H1 (cell line): ENCODE data around the gene ZNF212. TPM values are rescaled to one million over a fixed set of nuclear protein-coding genes. Genes with fewer than 3 reads are reported as not detected.

Experiments
- ATF2 ChIP-seq: IDR thresholded peaks from 2 replicates; pipeline ENCODE4 v1.6.1; 2012; ENCODE audit warnings: low read length, inconsistent platforms
- BRCA1 ChIP-seq: IDR thresholded peaks from 2 replicates; pipeline ENCODE4 v1.6.1; 2012; ENCODE audit warnings: low read depth, low read length, improper control_type of control experiment
- CEBPB ChIP-seq: IDR thresholded peaks from 2 replicates; pipeline ENCODE4 v1.6.1; 2012; ENCODE audit warnings: low read depth, low read length
- CHD2 ChIP-seq: IDR thresholded peaks from 2 replicates; pipeline ENCODE4 v1.6.1; 2012; ENCODE audit warnings: low read length, improper control_type of control experiment
- EP300 ChIP-seq, 2 experiments: IDR thresholded peaks; 1 replicate in 1 of 2; 2 replicates in 1 of 2; pipeline ENCODE4 v1.6.1; 2011 to 2012; ENCODE audit warnings: low read depth in 2 of 2, low read length in 2 of 2, mild to moderate bottlenecking in 2 of 2, borderline replicate concordance in 1 of 2, inconsistent platforms in 1 of 2, moderate library complexity in 1 of 2
- EZH2 ChIP-seq: fragments of 200-600 bp; sonication (generic); IDR thresholded peaks from 2 replicates; pipeline ENCODE4 v1.7.1; 2012; ENCODE audit warnings: low read depth, mild to moderate bottlenecking, moderate library complexity, low read length, inconsistent platforms; ENCODE audit not compliant: severe bottlenecking
- HDAC2 ChIP-seq, 2 experiments: fragments of 300-600 bp in 1 of 2; sonication (generic) in 1 of 2; IDR thresholded peaks; 2 replicates each; pipeline ENCODE4 v1.6.1; 2011 to 2012; ENCODE audit warnings: low read depth in 2 of 2, low read length in 2 of 2, mild to moderate bottlenecking in 2 of 2, moderate library complexity in 2 of 2, borderline replicate concordance in 1 of 2, inconsistent platforms in 1 of 2
- HDAC6 ChIP-seq: IDR thresholded peaks from one replicate; pipeline ENCODE4 v1.7.1; 2012; ENCODE audit warnings: low read depth, mild to moderate bottlenecking, inconsistent platforms, low read length, moderate library complexity
- KDM1A ChIP-seq: fragments of 200-600, 300-600 bp; sonication (generic); IDR thresholded peaks from 2 replicates; pipeline ENCODE4 v1.7.1; 2016; ENCODE audit warnings: mild to moderate bottlenecking, low read length, borderline replicate concordance
- KDM5A ChIP-seq: fragments of 200-600 bp; IDR thresholded peaks from 2 replicates; pipeline ENCODE4 v1.7.1; 2012; ENCODE audit warnings: mild to moderate bottlenecking, low read length, inconsistent platforms, mixed read lengths
- MAFK ChIP-seq: IDR thresholded peaks from 2 replicates; pipeline ENCODE4 v1.6.1; 2012; ENCODE audit warnings: low read depth, mild to moderate bottlenecking, improper control_type of control experiment, low read length
- POLR2A ChIP-seq, 2 experiments: IDR thresholded peaks; 1 replicate in 1 of 2; 2 replicates in 1 of 2; pipeline ENCODE4 v1.6.1; 2011; ENCODE audit warnings: low read depth in 2 of 2, low read length in 2 of 2, mild to moderate bottlenecking in 2 of 2; ENCODE audit errors: control extremely low read depth in 1 of 2
- RAD21 ChIP-seq, 2 experiments: IDR thresholded peaks in 1 of 2; conservative IDR thresholded peaks in 1 of 2; 2 replicates each; pipeline ENCODE4 v1.6.1; 2011; ENCODE audit warnings: low read depth in 2 of 2, low read length in 2 of 2, improper control_type of control experiment in 1 of 2, inconsistent platforms in 1 of 2, mild to moderate bottlenecking in 1 of 2, moderate library complexity in 1 of 2
- RFX5 ChIP-seq: IDR thresholded peaks from 2 replicates; pipeline ENCODE4 v1.6.1; 2011; ENCODE audit warnings: low read depth, low read length, improper control_type of control experiment, borderline replicate concordance
- RXRA ChIP-seq: IDR thresholded peaks from 2 replicates; pipeline ENCODE4 v1.6.1; 2011; ENCODE audit warnings: low read depth, mild to moderate bottlenecking, low read length, moderate library complexity; ENCODE audit not compliant: insufficient read depth
- SAP30 ChIP-seq: fragments of 300-600 bp; sonication (generic); IDR thresholded peaks from 2 replicates; pipeline ENCODE4 v1.7.1; 2012; ENCODE audit warnings: low read length, moderate library complexity, mild to moderate bottlenecking, inconsistent platforms; ENCODE audit not compliant: insufficient read depth, insufficient replicate concordance
- SUZ12 ChIP-seq: fragments of 200-600 bp; sonication (generic); IDR thresholded peaks from 2 replicates; pipeline ENCODE4 v1.6.1; 2012; ENCODE audit warnings: mild to moderate bottlenecking, inconsistent platforms, low read length, moderate library complexity, mixed read lengths
- TAF1 ChIP-seq: IDR thresholded peaks from 2 replicates; pipeline ENCODE4 v1.6.1; 2011; ENCODE audit warnings: mild to moderate bottlenecking, low read depth, low read length
- TBP ChIP-seq: IDR thresholded peaks from 2 replicates; pipeline ENCODE4 v1.6.1; 2011; ENCODE audit warnings: low read depth, low read length, improper control_type of control experiment
- TEAD4 ChIP-seq: IDR thresholded peaks from 2 replicates; pipeline ENCODE4 v1.6.1; 2012; ENCODE audit warnings: low read depth, low read length, inconsistent platforms, mixed read lengths
- polyA plus RNA-seq, 7 experiments: library from polyadenylated mRNA; depleted of rRNA in 3 of 7; stranded (reverse) in 5 of 7; unstranded in 2 of 7; fragments of >200 nt in 5 of 7; fragments of 200-250 nt in 2 of 7; gene quantifications; 1 replicate in 5 of 7; 2 replicates in 1 of 7; 4 replicates in 1 of 7; pipeline versions ENCODE4 v1.2.1 to v1.2.3, GENCODE V29; 2011 to 2013; ENCODE audit warnings: missing spikeins in 2 of 7, mixed read lengths in 2 of 7
- total RNA-seq: library from RNA; stranded (reverse); fragmentation: NEBNext Ultra II Directional; extraction: Animal tissue kit (Norgen Biotek cat#: 25700); gene quantifications from 2 replicates; pipeline ENCODE4 v1.2.1, GENCODE V29; 2021

The ZNF212 gene
- total and polyA plus RNA-seq, 2 of the 8 experiments (the other 6 are each of a cell fraction or from before 2014, with no cell fraction given), result 6.7 to 19.3 TPM

- TF ChIP-seq TEAD4 (no peak; the same call in 1 of the 2 replicates), TAF1 (peak; percentile 82), SUZ12 (no peak; the same call in 1 of the 2 replicates), ATF2 (no peak), HDAC6 (no peak), CHD2 (no peak), TBP (peak; percentile 65; the same call in 1 of the 2 replicates), MAFK (no peak), KDM5A (no peak), RFX5 (no peak), SAP30 (no peak), KDM1A (no peak), RXRA (no peak), POLR2A (IDR thresholded peaks at IDR 0.05; ENCODE audit: control extremely low read depth in 1 of 2, low read depth in 2 of 2, low read length in 2 of 2) (peak; percentile 46 to 75), EP300 (IDR thresholded peaks at IDR 0.05; ENCODE audit: borderline replicate concordance in 1 of 2, low read depth in 2 of 2, low read length in 2 of 2) (no peak), BRCA1 (peak; percentile 22; the same call in 1 of the 2 replicates), EZH2 (no peak), HDAC2 (IDR thresholded peaks at IDR 0.05; ENCODE audit: borderline replicate concordance in 1 of 2, low read depth in 2 of 2, low read length in 2 of 2) (peak; percentile 50 to 56; a peak in 3 of 4 replicates), CEBPB (no peak), RAD21 (IDR thresholded peaks at IDR 0.05 in 1 of 2, conservative IDR thresholded peaks at IDR 0.05 in 1 of 2; ENCODE audit: low read depth in 2 of 2, low read length in 2 of 2) (peak; percentile 50 to 73)
Observed at GRCh38 chr7:149261829-149262617, 22.6 kb downstream of the ZNF212 start, which contains the start of gene ZNF783 (continued).
